Coronary artery (tissue), 2 donors: ENCODE data around the gene STK32C.

Experiments used
- DNase-seq: peaks from one replicate; pipeline ENCODE4 v3.0.0-alpha.2; 2017; ENCODE audit warnings: low spot score
- H3K27ac ChIP-seq, 2 donors: fragments of 200-600 bp; sonication (generic); one replicate each; pipeline ENCODE4 v1.5.1; 2016 to 2019
- H3K4me3 ChIP-seq: fragments of 200-600 bp; sonication (generic); 2 replicates; pipeline ENCODE4 v1.5.1; 2016; ENCODE audit warnings: mild to moderate bottlenecking, moderate library complexity
- CTCF ChIP-seq: fragments of 200-600 bp; sonication (generic); IDR thresholded peaks from one replicate; pipeline ENCODE4 v1.5.1; 2019; ENCODE audit warnings: antibody characterized with exemption

The STK32C gene

GRCh38 chr10:132276706-132277105 is 31.0 kb downstream of the STK32C start:
- no peak for DNase-seq
- no peak overlapping the region for H3K4me3 ChIP-seq
- no peak overlapping the region for H3K27ac ChIP-seq
- no peak for TF ChIP-seq CTCF

GRCh38 chr10:132276179-132276675 is 31.5 kb downstream of the STK32C start:
- TF ChIP-seq CTCF, result no peak
- no peak for DNase-seq
- Histone ChIP-seq H3K4me3 (no peak overlapping the region), H3K27ac (no peak overlapping the region)

GRCh38 chr10:132275426-132276178 is 32.1 kb downstream of the STK32C start:
- DNase-seq, result no peak
- Histone ChIP-seq H3K4me3 (no peak overlapping the region), H3K27ac (no peak overlapping the region)
- TF ChIP-seq CTCF, result no peak

GRCh38 chr10:132274986-132275385 is 32.8 kb downstream of the STK32C start:
- H3K4me3 ChIP-seq, result no peak overlapping the region
- no peak overlapping the region for H3K27ac ChIP-seq
- no peak for TF ChIP-seq CTCF
- no peak for DNase-seq

- Histone ChIP-seq H3K4me3 (no peak overlapping the region), H3K27ac (no peak overlapping the region)
- no peak for TF ChIP-seq CTCF
- DNase-seq, result no peak
Observed at GRCh38 chr10:132274581-132274980, 33.2 kb downstream of the STK32C start.

- H3K27ac ChIP-seq, result no peak overlapping the region
- no peak for TF ChIP-seq CTCF
- no peak overlapping the region for H3K4me3 ChIP-seq
- DNase-seq, result no peak
Observed at GRCh38 chr10:132273966-132274365, 33.8 kb downstream of the STK32C start.

- no peak for DNase-seq
- Histone ChIP-seq H3K4me3 (no peak overlapping the region), H3K27ac (no peak overlapping the region)
- no peak for TF ChIP-seq CTCF
Observed at GRCh38 chr10:132273304-132273944, 34.3 kb downstream of the STK32C start.
